GM12891 (cell line): ENCODE measurements around the gene ANO10.

ENCODE experiments used
- POLR2A ChIP-seq: IDR thresholded peaks from 2 replicates; pipeline ENCODE4 v1.6.1; 2011; ENCODE audit warnings: low read depth, low read length, control low read depth
- POLR2AphosphoS5 ChIP-seq: IDR thresholded peaks from 2 replicates; pipeline ENCODE4 v1.6.1; 2011; ENCODE audit warnings: low read depth, low read length, control low read depth
- POU2F2 ChIP-seq: IDR thresholded peaks from 2 replicates; pipeline ENCODE4 v1.6.1; 2011; ENCODE audit warnings: low read depth, mild to moderate bottlenecking, control low read depth, low read length, moderate library complexity
- SPI1 ChIP-seq: IDR thresholded peaks from 2 replicates; pipeline ENCODE4 v1.6.1; 2011; ENCODE audit warnings: low read depth, low read length, control low read depth

DNA sequence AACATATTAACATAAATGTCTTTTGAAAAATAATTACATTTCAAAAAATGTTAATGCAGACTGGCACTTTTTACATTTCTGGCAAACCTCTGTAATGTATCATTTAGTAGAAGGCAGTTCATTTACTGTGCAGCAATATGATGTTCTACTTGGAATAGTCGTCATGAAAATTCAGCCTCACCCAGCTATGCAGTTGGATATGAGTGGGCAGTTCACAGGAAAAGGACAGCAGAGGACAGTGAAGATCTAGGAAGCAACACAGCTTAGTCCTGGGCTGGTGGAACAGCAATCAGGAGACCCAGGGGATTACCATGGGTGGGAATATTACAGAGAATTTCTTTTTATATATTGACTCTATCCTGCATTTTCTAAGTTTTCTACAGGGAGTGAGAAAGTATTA lies 63.6 kb downstream of the ANO10 start:
- TF ChIP-seq POLR2A: no peak
- no peak for TF ChIP-seq POU2F2
- no peak for TF ChIP-seq POLR2AphosphoS5
- TF ChIP-seq SPI1: no peak
